ENCODE data around the gene TMEM151B.

DNA sequence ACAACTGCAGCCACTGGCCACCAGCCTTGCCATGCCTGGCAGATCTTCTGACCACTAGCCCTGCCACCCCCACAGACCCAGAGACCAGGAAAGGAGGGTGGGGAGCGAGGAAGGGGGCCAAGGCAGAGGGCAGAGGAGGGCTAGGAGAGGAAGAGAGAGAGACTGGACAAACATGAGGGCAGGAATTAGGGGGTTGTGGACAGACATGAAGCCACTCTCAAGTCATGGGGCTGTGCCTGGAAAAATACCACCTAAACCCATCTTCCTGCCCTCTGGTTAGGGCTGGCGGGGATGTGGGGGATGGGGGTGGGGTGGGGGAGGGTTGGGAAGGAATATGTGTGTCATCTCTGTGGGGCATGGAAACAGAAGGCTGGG lies 48.3 kb upstream of the TMEM151B start:
- TF ChIP-seq, protein P1, sequence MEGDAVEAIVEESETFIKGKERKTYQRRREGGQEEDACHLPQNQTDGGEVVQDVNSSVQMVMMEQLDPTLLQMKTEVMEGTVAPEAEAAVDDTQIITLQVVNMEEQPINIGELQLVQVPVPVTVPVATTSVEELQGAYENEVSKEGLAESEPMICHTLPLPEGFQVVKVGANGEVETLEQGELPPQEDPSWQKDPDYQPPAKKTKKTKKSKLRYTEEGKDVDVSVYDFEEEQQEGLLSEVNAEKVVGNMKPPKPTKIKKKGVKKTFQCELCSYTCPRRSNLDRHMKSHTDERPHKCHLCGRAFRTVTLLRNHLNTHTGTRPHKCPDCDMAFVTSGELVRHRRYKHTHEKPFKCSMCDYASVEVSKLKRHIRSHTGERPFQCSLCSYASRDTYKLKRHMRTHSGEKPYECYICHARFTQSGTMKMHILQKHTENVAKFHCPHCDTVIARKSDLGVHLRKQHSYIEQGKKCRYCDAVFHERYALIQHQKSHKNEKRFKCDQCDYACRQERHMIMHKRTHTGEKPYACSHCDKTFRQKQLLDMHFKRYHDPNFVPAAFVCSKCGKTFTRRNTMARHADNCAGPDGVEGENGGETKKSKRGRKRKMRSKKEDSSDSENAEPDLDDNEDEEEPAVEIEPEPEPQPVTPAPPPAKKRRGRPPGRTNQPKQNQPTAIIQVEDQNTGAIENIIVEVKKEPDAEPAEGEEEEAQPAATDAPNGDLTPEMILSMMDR (IDR thresholded peaks at IDR 0.05): no peak
- no peak for TF ChIP-seq POLR2A (IDR thresholded peaks at IDR 0.05)
